Endothelial cell of umbilical vein (primary cell): ENCODE measurements around the gene C14orf132. TPM values are rescaled to one million over a fixed set of nuclear protein-coding genes. Genes with fewer than 3 reads are reported as not detected.

Experiments
- BruUV-seq: library from RNA; stranded (reverse); fragments of 400-500 nt; replicated peaks from 2 replicates; lab custom pipeline; 2021; lab: Mats Ljungman, UMichigan
- CTCF ChIA-PET: fragments of 300-600, 350-600 bp; sonication (Branson Sonifier 250); formaldehyde crosslinking; loops from one replicate; lab custom pipeline; 2021; ENCODE audit warnings: antibody characterized with exemption, inconsistent platforms; lab: Charles Lee
- POLR2A ChIA-PET: fragments of 300-600, 350-600 bp; sonication (Branson Sonifier 250); formaldehyde crosslinking; loops from one replicate; lab custom pipeline; 2021; ENCODE audit warnings: antibody characterized with exemption, inconsistent platforms; lab: Charles Lee
- DNase-seq: peaks from one replicate; pipeline ENCODE4 v3.0.0-alpha.2; 2011; ENCODE audit warnings: low read depth, low spot score
- FAIRE-seq: peaks from 2 replicates; lab custom pipeline; 2011; peaks lifted over from hg19 to GRCh38; lab: Jason Lieb, UNC
- H2AFZ ChIP-seq: 2 replicates; pipeline ENCODE4 v1.6.0; 2012; ENCODE audit warnings: low read depth, low read length, control low read depth, inconsistent platforms
- H3K27ac ChIP-seq: 2 replicates; pipeline ENCODE4 v1.5.1; 2011; ENCODE audit warnings: low read depth, mild to moderate bottlenecking, control low read depth, low read length, moderate library complexity; ENCODE audit not compliant: insufficient read depth
- H3K27me3 ChIP-seq, 2 experiments: 2 replicates each; pipeline versions ENCODE4 v1.6.0 to v1.6.1; 2011; ENCODE audit warnings: low read length in 2 of 2, mixed read lengths in 1 of 2; ENCODE audit not compliant: control insufficient read depth in 2 of 2, insufficient read depth in 2 of 2
- H3K36me3 ChIP-seq, 2 experiments: 2 replicates in 1 of 2; 3 replicates in 1 of 2; pipeline ENCODE4 v1.5.1; 2011; ENCODE audit warnings: low read length in 2 of 2, mild to moderate bottlenecking in 1 of 2, moderate library complexity in 1 of 2; ENCODE audit not compliant: control insufficient read depth in 2 of 2, insufficient read depth in 2 of 2; ENCODE audit errors: extremely low read depth in 1 of 2
- H3K4me1 ChIP-seq: 3 replicates; pipeline ENCODE4 v1.5.1; 2011; ENCODE audit warnings: mild to moderate bottlenecking, low read length; ENCODE audit not compliant: control insufficient read depth, insufficient read depth; ENCODE audit errors: extremely low read depth
- H3K4me2 ChIP-seq: 2 replicates; pipeline ENCODE4 v1.6.1; 2011; ENCODE audit warnings: low read length, control low read depth, mixed read lengths; ENCODE audit not compliant: insufficient read depth
- H3K4me3 ChIP-seq, 3 experiments: fragments of 200-600 bp in 1 of 3; sonication (generic), shearing (Covaris generic) in 1 of 3; replicated peaks in 1 of 3; 2 replicates each; pipeline ENCODE4 v1.5.1; 2011 to 2016; ENCODE audit warnings: control low read depth in 3 of 3, low read length in 3 of 3, mild to moderate bottlenecking in 2 of 3, inconsistent platforms in 1 of 3, low read depth in 1 of 3, moderate library complexity in 1 of 3; ENCODE audit not compliant: insufficient read depth in 1 of 3
- H3K79me2 ChIP-seq: 2 replicates; pipeline ENCODE4 v1.6.0; 2012; ENCODE audit warnings: low read length, inconsistent platforms; ENCODE audit not compliant: control insufficient read depth, insufficient read depth
- H3K9ac ChIP-seq: replicated peaks from 2 replicates; pipeline ENCODE3; 2011; ENCODE audit warnings: low read length, control low read depth; ENCODE audit not compliant: insufficient read depth; ENCODE audit errors: extremely low read depth
- H3K9me1 ChIP-seq: replicated peaks from 3 replicates; pipeline ENCODE4 v1.6.0; 2011; ENCODE audit warnings: mild to moderate bottlenecking, low read length; ENCODE audit not compliant: control insufficient read depth, insufficient read depth; ENCODE audit errors: extremely low read depth
- H3K9me3 ChIP-seq: replicated peaks from 2 replicates; pipeline ENCODE4 v1.5.1; 2012; ENCODE audit warnings: low read length, inconsistent platforms; ENCODE audit not compliant: control insufficient read depth, insufficient read depth
- H4K20me1 ChIP-seq: replicated peaks from 2 replicates; pipeline ENCODE3; 2011; ENCODE audit warnings: mild to moderate bottlenecking, low read length; ENCODE audit not compliant: control insufficient read depth, insufficient read depth; ENCODE audit errors: extremely low read depth
- EZH2 ChIP-seq: IDR thresholded peaks from 2 replicates; pipeline ENCODE4 v1.6.1; 2012; ENCODE audit warnings: borderline replicate concordance, low read depth, mild to moderate bottlenecking, moderate library complexity, low read length, inconsistent platforms; ENCODE audit not compliant: severe bottlenecking
- FOS ChIP-seq: IDR thresholded peaks from 2 replicates; pipeline ENCODE4 v1.6.1; 2011; ENCODE audit warnings: mild to moderate bottlenecking, low read length, moderate library complexity, borderline replicate concordance; ENCODE audit not compliant: insufficient read depth
- GATA2 ChIP-seq: IDR thresholded peaks from 2 replicates; pipeline ENCODE4 v1.7.0; 2011; ENCODE audit warnings: low read depth, mild to moderate bottlenecking, moderate library complexity, mixed read lengths, low read length; ENCODE audit not compliant: insufficient read length, insufficient read depth
- JUN ChIP-seq: IDR thresholded peaks from 2 replicates; pipeline ENCODE4 v1.6.1; 2011; ENCODE audit warnings: borderline replicate concordance, low read depth; ENCODE audit not compliant: insufficient read length, insufficient read depth
- MYC ChIP-seq: IDR thresholded peaks from one replicate; pipeline ENCODE4 v1.6.1; 2011; ENCODE audit warnings: mild to moderate bottlenecking, low read depth, low read length
- POLR2A ChIP-seq: IDR thresholded peaks from 2 replicates; pipeline ENCODE4 v1.6.1; 2012; ENCODE audit warnings: low read depth, mild to moderate bottlenecking, control low read depth, low read length
- POLR2AphosphoS5 ChIP-seq: IDR thresholded peaks from 2 replicates; pipeline ENCODE4 v1.6.1; 2012; ENCODE audit warnings: low read depth, mild to moderate bottlenecking, control low read depth, low read length, moderate library complexity; ENCODE audit not compliant: insufficient read depth
- dilution Hi-C: fragments of 300-500 bp; cut with MboI; formaldehyde crosslinking; loops from one replicate; pipeline ENCODE4 v1.15.0; 2019; ENCODE audit warnings: low sequenced_read_pairs; ENCODE audit not compliant: extremely low pct_ligation_motif_present
- intact Hi-C: fragments of 100-400 bp; cut with micrococcal nuclease; formaldehyde crosslinking; loops from one replicate; pipeline ENCODE4 v1.10.0; 2022
- polyA plus RNA-seq, 4 experiments: library from polyadenylated mRNA; depleted of rRNA in 3 of 4; stranded (reverse) in 3 of 4; unstranded in 1 of 4; fragments of >200 nt; gene quantifications; 2 replicates each; pipeline versions ENCODE4 v1.2.1 to v1.2.3, GENCODE V29; 2011 to 2012; ENCODE audit warnings: missing spikeins in 1 of 4
- total RNA-seq: library from RNA; stranded (reverse); gene quantifications from 2 replicates; pipeline ENCODE4 v1.2.3, GENCODE V29; 2021
- TF ChIP-seq, protein P1 (sequence below), 2 donors: IDR thresholded peaks; 1 replicate in 1 of 2; 2 replicates in 1 of 2; pipeline ENCODE4 v1.5.1; 2011; ENCODE audit warnings: low read length in 2 of 2, mild to moderate bottlenecking in 2 of 2, moderate library complexity in 2 of 2, control low read depth in 1 of 2, inconsistent platforms in 1 of 2, low read depth in 1 of 2; ENCODE audit not compliant: insufficient read depth in 1 of 2; ENCODE audit errors: extremely low read depth in 1 of 2
- TF ChIP-seq, protein P2 (sequence below): IDR thresholded peaks from 2 replicates; pipeline ENCODE4 v1.6.1; 2011; ENCODE audit not compliant: insufficient read depth, insufficient read length

C14orf132 gene
- total and polyA plus RNA-seq, 2 donors (not counting 3 experiments of a cell fraction or from before 2014, with no cell fraction given), result 3.2 to 7.6 TPM

DNA sequence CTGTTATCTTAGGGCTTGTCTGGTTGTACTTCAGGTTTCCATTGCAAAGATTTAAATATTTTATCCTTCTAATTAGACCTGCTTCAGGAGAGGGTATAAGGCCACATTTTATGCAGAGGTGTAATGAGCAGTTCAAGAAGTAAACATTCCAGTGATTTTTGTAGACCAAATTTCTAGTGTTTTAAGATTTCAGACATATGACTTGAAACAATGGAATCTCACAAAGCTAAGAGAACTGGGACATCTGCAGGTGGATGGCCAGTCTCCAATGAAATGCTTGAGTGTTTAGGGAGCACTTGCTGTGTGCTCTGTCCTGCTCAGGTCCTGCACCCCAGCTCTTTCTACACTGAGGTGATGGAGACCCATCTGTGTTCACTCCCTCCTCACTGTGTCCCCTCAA is 7.9 kb downstream of the C14orf132 start:
- H2AFZ ChIP-seq, result no peak overlapping the region
- no TSS peak for BruUV-seq
- H3K27me3 ChIP-seq, result no peaks in the 10 kb centered on the region
- dilution Hi-C loops (no loop called here), intact Hi-C loops (no loop called here)
- H3K36me3 ChIP-seq, result no peaks in the 10 kb centered on the region
- H4K20me1 ChIP-seq, result no peaks in the 10 kb centered on the region
- H3K9me1 ChIP-seq, result no peaks in the 10 kb centered on the region
- no peak for DNase-seq
- ChIA-PET CTCF (no interaction called here), POLR2A (no interaction called here)
- no peaks in the 10 kb centered on the region for H3K4me1 ChIP-seq
- H3K79me2 ChIP-seq, result no peaks in the 10 kb centered on the region
- FAIRE-seq, result no peak
- no peak overlapping the region for H3K4me2 ChIP-seq
- no peaks in the 10 kb centered on the region for H3K9me3 ChIP-seq
- no peak overlapping the region for H3K4me3 ChIP-seq
- TF ChIP-seq FOS, result no peak
- TF ChIP-seq POLR2AphosphoS5, result no peak
- TF ChIP-seq, protein P1, sequence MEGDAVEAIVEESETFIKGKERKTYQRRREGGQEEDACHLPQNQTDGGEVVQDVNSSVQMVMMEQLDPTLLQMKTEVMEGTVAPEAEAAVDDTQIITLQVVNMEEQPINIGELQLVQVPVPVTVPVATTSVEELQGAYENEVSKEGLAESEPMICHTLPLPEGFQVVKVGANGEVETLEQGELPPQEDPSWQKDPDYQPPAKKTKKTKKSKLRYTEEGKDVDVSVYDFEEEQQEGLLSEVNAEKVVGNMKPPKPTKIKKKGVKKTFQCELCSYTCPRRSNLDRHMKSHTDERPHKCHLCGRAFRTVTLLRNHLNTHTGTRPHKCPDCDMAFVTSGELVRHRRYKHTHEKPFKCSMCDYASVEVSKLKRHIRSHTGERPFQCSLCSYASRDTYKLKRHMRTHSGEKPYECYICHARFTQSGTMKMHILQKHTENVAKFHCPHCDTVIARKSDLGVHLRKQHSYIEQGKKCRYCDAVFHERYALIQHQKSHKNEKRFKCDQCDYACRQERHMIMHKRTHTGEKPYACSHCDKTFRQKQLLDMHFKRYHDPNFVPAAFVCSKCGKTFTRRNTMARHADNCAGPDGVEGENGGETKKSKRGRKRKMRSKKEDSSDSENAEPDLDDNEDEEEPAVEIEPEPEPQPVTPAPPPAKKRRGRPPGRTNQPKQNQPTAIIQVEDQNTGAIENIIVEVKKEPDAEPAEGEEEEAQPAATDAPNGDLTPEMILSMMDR (IDR thresholded peaks at IDR 0.05; ENCODE audit: extremely low read depth in 1 of 2, insufficient read depth in 1 of 2, low read depth in 1 of 2, low read length in 2 of 2), result no peak
- TF ChIP-seq, protein P2, sequence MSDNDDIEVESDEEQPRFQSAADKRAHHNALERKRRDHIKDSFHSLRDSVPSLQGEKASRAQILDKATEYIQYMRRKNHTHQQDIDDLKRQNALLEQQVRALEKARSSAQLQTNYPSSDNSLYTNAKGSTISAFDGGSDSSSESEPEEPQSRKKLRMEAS, result no peak
- no peak for TF ChIP-seq POLR2A
- no peak for TF ChIP-seq MYC
- no peak for TF ChIP-seq EZH2
- TF ChIP-seq GATA2, result no peak
- no peak for TF ChIP-seq JUN
- H3K27ac ChIP-seq, result no peak overlapping the region
- no peak overlapping the region for H3K9ac ChIP-seq
